ENCODE data around the gene ASPHD1.
"Not testable (repeated sequence)": the region's sequence is repeated elsewhere in the genome, so short reads cannot be mapped to it uniquely, and the experiment has no call there.

- TF ChIP-seq JUNB (IDR thresholded peaks at IDR 0.05); POLR2A (IDR thresholded peaks at IDR 0.05; ENCODE audit: low read length); REST (IDR thresholded peaks at IDR 0.05); CTCF (IDR thresholded peaks at IDR 0.05); RAD21 (conservative IDR thresholded peaks at IDR 0.05 in 1 of 2, IDR thresholded peaks at IDR 0.05 in 1 of 2); PBX3 (IDR thresholded peaks at IDR 0.05); FOSL2 (IDR thresholded peaks at IDR 0.05); FOSL2 (CRISPR knock-in tag; IDR thresholded peaks at IDR 0.05); FOXS1 (CRISPR knock-in tag; IDR thresholded peaks at IDR 0.05); MAFK (IDR thresholded peaks at IDR 0.05; ENCODE audit: partially characterized antibody); RFX5 (IDR thresholded peaks at IDR 0.05); EHMT2 (IDR thresholded peaks at IDR 0.05; ENCODE audit: low read depth): not testable (repeated sequence)
These were observed 10.9 kb upstream of the ASPHD1 start for GRCh38 chr16:29889372-29889771.
